HG03103 (cell line): ENCODE data around the gene ZNF616.

Source experiments
- ATAC-seq: cut with Tn5 transposase; IDR thresholded peaks from one replicate; pipeline ENCODE4 v1.9.1; 2021; ENCODE audit warnings: low read depth; ENCODE audit not compliant: unreplicated experiment

ZNF616 gene

DNA sequence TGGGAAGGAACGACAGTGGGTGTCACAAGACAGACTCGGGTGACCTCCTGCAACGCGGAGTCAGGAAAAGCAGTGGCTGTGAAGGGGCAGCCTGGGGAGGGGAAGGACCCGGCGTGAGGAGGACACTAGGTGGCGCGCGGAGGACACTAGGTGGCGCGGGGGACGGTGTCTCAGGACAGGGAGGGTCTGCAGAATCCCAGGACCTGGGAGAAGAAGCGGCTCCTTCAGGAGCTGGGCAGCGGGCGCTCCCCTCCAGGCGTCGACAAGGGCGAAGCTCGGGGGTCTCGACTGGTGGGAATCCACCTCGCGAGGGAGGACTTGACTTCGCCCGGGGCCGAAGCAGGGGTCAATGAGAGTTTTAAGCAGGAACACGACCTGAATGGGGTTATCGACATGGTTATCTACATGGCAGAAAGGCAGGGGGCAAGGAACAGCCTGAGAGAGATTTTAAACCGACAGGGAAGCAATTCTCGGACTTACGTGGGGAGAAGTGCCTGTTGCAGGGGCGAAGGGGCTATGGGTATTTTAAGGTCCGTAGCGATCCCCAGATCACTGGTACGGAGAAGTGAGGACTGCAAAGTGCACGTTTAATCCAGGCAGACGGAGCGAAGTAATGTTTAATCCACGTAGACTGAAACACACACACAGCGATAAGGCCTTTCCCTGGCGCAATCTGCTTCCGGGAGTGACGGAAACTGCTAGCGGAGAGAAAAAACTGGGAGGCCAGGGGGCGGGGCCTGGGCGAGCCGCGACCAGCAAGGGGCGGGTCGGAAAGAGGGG is at the start of gene ZNF616:
ZNF616 (minus strand) TSS at position 687 of the 780 bp plus-strand sequence. CDS start 9,426 bp downstream, outside the sequence.
- peak; percentile 85 for ATAC-seq

DNA sequence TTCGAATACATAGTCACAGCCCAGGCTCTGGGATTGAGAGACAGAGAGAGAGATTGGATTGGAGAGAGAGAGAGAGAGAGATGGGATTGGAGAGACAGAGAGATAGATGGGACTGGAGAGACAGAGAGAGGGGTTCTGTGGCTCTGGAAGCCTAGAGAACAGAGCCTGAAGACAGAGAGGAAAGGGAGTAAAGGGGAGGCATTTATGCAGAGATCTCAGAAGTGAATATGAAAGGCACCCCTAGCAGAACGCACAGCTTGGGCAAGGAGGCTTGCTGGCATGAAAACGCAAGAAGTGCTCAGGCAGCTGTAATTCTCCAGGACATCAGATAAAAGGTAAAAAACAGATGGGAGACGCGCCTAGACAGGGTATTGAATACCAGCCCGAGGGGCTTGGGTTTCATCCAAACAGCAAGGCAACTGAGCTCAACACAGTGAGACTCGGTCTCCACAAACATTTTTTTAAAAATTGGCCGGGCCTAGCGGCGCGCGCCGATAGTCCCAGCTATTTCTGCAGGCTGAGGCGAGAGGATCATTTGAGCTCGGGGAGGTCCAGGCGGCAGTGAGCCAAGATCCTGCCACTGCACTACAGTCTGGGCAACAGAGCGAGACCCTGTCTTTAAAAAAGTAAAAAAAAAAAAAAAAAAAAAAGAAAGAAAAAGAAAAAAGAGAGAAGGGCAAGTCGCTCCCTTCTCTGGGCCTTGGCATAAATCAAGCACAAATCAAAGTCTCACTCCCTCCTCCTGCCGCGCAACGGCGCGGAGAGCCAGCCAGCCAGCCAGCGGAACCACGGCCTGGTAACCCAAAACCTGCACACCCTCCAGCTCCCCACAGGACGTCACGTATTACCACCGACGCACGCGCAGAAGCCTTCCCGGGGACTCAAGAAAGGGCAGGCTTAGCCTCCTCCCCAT is 49.3 kb upstream of the ZNF616 start:
- ATAC-seq, result no peak

- ATAC-seq, result no peak
Observed at GRCh38 chr19:52187407-52187806, 47.7 kb upstream of the ZNF616 start.

DNA sequence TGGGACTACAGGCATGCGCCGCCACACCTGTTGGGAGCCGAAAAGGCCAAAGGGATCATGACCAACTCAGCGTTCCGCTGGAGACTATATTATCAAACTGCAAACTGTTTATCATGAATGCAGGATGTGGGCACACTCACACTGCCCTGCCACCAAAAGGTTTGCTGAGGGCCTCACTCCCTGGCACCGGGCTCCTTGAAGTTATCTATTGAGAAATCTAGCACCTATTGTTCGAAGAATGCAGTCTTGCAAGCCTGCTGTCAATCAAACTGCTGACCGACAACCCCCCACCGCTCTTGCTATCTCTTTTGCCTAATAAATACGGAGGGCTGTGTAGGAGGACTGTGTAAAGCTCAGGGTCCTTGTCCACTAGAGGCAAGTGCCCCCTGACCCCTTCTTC is 36.8 kb upstream of the ZNF616 start:
- ATAC-seq, result no peak

GRCh38 chr19:52172347-52172746 is 32.6 kb upstream of the ZNF616 start:
- no peak for ATAC-seq

GRCh38 chr19:52171321-52172169 is 31.8 kb upstream of the ZNF616 start, which contains the start of gene ZNF836:
TSS of gene ZNF836 (minus strand) at chr19:52171621. CDS start at chr19:52168072, 3,549 bp downstream.
- ATAC-seq, result peak; percentile 86

DNA sequence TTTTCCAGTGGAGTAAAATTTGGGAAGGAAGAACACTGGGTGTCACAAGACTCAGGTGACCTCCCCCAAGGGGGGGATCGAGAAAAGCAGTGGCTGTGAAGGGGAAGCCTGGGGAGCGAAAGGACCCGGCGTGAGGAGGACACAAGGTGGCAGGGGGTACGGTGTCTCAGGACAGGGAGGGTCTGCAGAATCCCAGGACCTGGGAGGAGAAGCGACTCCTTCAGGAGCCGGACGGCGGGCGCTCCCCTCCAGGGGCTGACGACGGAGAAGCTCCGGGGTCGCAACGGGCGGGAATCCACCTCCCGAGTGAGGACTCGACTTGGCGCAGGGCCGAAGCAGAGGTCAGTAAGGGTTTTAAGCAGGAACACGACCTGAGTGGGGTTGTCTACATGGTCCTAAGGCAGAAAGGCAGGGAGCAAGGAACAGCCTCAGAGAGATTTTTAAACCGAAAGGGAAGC is 31.2 kb upstream of the ZNF616 start:
- peak; percentile 16 for ATAC-seq

DNA sequence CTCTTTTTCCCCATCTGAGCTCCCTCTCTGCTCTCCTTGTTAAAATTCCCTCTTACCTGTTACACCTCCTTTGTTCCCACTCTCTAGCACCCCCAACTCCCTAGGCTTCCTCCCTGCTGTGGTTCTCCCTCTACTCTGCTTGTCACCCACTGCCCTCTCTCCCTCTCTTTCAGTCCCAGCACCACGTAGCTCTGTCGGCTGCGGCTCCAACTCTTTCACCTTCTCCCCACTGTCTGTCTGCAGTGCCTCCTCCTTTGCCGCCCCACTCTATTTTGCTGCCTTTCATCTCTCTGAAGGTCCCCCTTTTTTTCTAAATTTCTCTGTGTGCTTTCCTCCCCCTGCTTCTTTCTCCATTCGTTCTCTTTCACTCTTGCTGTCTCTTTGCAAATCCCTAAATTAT is 30.6 kb upstream of the ZNF616 start:
- ATAC-seq, result no peak

- ATAC-seq, result no peak
Observed at GRCh38 chr19:52155596-52156359, 16.0 kb upstream of the ZNF616 start.

- no peak for ATAC-seq
Observed at GRCh38 chr19:52148256-52148655, 8.5 kb upstream of the ZNF616 start.

GRCh38 chr19:52142001-52142595 is 2.4 kb upstream of the ZNF616 start:
- no peak for ATAC-seq

DNA sequence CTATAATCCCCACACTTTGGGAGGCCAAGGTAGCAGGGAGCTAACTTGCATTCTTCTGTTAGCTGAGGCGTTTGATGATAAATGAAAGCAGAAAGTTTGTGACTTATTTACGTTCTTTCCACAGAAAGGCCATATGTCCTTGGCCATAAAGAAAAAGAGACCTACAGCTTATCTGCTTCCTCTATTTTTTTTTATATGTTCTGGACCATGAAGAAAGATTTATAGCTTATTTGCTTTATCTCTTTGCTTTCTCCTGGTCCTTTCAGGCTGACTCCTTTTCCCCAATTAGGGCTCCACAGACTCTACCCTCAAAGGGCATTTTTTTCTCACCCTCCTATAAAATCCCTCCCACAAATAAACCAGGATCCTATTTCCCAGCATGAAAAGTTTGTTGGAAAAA is 1.5 kb upstream of the ZNF616 start:
- ATAC-seq, result no peak

DNA sequence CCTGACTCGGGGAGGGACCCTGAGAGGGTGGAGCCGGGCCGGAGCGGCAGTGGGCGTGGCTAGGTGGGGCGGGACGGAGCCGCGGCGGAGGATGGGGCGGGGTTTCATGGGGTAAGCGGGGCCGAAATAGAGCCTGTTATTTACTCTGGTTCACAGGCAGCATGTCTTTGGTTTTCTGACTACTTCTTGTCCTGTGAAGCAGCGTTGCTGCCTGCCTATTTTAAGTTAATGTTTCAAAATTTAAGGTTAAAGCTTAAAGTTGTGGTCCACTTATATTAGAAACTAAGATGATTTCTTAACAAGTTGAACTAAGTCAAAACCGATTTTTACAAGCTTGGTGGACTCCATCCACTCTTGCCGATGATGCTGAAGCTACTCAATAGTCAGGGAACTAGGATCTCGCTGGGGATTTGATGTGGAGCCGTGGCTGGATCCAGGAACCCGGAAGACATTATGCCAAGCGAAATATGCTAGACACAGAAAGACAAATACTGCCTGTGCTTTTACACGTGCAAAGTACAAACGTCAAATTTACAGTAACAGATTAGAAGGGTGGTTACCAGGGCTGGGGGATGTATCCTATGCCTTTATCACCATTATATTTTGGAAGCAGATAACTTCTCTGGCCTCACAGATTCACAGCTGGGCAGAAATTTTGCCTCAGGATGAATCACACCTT is 433 bp upstream of the ZNF616 start:
- ATAC-seq, result no peak

- no peak for ATAC-seq
Observed at GRCh38 chr19:52138983-52139251, 821 bp downstream of the ZNF616 start.

DNA sequence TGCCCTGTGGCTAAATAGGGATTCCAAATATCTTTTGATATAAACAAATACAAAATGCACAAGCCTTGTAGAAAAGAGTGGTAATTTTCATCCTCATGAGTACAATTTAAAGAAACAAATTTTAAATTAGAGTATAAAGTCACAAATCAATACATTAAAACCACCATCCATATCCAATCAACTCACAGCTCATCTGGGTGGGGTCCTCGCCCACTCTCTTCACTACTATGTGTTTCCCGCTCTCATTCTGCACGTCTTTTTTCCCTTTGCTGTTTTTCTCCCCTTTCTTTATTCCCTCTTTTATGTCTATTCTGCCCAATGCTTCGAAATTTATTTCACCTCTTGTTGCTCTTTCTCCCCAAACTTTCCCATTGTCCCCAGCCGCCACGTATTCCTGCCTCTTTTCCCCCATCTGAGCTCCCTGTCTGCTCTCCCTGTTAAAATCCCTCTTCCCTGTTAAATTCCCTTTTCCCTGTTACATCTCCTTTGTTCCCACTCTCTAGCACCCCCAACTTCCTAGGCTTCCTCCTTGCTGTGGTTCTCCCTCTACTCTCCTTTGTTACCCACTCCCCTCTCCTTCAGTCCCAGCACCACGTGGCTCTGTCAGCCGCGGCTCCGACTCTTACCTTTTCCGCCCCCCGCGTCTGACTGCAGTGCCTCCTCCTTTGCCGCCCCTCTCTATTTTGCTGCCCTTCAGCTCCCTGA is 1.3 kb downstream of the ZNF616 start:
- no peak for ATAC-seq

- ATAC-seq, result no peak
Observed at GRCh38 chr19:52120286-52120685, 19.5 kb downstream of the ZNF616 start.

DNA sequence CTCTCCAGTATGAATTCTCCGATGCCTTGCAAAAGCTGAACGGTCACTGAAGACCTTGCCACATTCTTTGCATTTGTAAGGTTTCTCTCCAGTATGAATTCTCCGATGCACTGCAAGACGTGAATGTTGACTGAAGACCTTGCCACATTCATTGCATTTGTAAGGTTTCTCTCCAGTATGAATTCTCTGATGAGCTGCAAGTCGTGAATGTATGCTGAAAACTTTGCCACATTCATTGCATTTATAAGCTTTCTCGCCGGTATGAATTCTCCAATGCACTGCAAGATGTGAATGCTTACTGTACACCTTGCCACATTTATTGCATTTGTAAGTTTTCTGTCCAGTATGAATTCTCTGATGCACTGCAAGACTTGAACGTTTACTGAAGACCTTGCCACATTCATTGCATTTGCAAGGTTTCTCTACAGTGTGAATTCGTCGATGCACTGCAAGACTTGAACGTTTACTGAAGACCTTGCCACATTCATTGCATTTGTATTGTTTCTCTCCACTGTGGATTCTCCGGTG is 24.1 kb downstream of the ZNF616 start:
- no peak for ATAC-seq

GRCh38 chr19:52114691-52115090 is 25.0 kb downstream of the ZNF616 start:
- no peak for ATAC-seq
